ENCODE data around the gene MOB3B. TPM values are rescaled to one million over a fixed set of nuclear protein-coding genes. Genes with fewer than 3 reads are reported as not detected.

The MOB3B gene
- total and polyA plus RNA-seq, 10 of the 15 experiments (the other 5 are each of a cell fraction or from before 2014, with no cell fraction given) = 0.44 to 2.7 (median 0.91) TPM

DNA sequence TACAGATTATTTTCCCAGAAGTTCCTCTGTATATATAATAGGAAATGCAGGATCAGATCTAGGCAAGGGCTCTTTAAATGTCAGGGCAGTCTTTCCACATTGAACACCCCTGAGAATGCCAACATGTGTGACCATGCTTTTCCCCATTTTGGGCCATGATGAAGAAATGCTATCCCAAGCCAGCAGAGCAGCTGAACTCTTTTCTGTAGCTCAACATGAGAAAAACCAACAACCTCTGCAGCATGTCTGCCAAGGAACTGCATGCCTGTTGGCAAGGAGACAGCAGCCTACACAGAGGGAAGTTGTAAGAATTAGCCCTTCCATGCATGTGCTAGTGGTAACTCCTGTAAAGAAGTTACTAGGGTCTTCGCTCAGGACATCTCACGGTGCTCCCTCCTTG lies 15.1 kb downstream of the MOB3B start:
- no TSS peak for BruUV-seq (replicated peaks)
- Histone ChIP-seq H3K4me2 (ENCODE audit: control insufficient read depth, insufficient read depth) (no peak overlapping the region), H4K20me1 (ENCODE audit: control insufficient read depth, insufficient read depth) (no peaks in the 10 kb centered on the region), H3K9me3 (replicated peaks; ENCODE audit: control insufficient read depth, insufficient read depth, low read length) (no peaks in the 10 kb centered on the region), H3K27me3 (replicated peaks in 1 of 2; ENCODE audit: control insufficient read depth in 2 of 2, insufficient read depth in 2 of 2, low read length in 1 of 2) (no peaks in the 10 kb centered on the region), H3K27ac (ENCODE audit: control insufficient read depth, insufficient read depth) (no peak overlapping the region), H2AFZ (ENCODE audit: control insufficient read depth, low read depth, low read length) (no peak overlapping the region), H3K79me2 (ENCODE audit: control insufficient read depth, insufficient read depth, low read length) (no peaks in the 10 kb centered on the region), H3K4me3 (no peak overlapping the region), H3K36me3 (ENCODE audit: control insufficient read depth in 2 of 2, insufficient read depth in 2 of 2, low read length in 1 of 2) (no peaks in the 10 kb centered on the region), H3K4me1 (ENCODE audit: control insufficient read depth, insufficient read depth, low read length) (no peaks in the 10 kb centered on the region), H3K9ac (ENCODE audit: control insufficient read depth, insufficient read depth, low read length) (no peak overlapping the region)
- ChIA-PET RAD21 (ENCODE audit: unreplicated experiment) (interaction anchor here (0.9 kb wide), 1 partner anchor 160 kb away, joined by 3 read pairs; no protein-coding TSS in a partner anchor), POLR2A (no interaction called here), CTCF (interaction anchor here (0.8 to 2.0 kb wide), 2 partner anchors 32 to 181 kb away, joined by 3 to 4 read pairs; no protein-coding TSS in a partner anchor), SMC1A (ENCODE audit: uncharacterized antibody, unreplicated experiment) (interaction anchor here (0.6 to 2.4 kb wide), 6 partner anchors 14 to 115 kb away, joined by 3 to 8 read pairs (median 3); partner anchors contain the start of gene MOB3B)
- 91% methylated on average over 2 of the region's 2 CpGs for WGBS (ENCODE audit: insufficient coverage, insufficient replicate concordance, low lambda C conversion rate, missing lambda C conversion rate)
- TF ChIP-seq TBL1XR1 (IDR thresholded peaks at IDR 0.05; ENCODE audit: low read depth, low read length) = no peak
- ATAC-seq (no peak), DNase-seq (ENCODE audit: low read depth, low spot score) (no peak), FAIRE-seq (no peak)
- intact Hi-C loops (cut with micrococcal nuclease; ENCODE audit: unreplicated experiment) = no loop called here
- in situ Hi-C loops (cut with MboI) = no loop called here

DNA sequence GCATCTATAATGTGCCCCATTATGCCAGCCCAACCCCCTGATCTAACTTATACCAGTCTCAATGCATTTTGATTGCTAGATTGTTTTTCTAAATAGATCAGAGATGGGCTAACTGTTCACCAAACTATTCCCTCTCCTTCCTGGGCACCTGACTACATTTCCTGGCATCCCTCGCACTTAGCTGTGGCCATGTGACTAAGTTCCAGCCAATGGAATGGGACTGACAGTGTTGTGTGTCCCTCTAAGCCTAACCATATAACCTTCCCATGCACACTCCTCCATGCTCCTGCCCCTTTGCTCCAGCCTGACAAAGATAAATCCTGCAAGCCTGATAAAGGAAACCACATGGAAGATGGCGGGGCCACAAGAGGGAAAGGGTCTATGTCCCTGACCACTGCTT lies 17.8 kb downstream of the MOB3B start:
- Histone ChIP-seq H3K27ac (ENCODE audit: control insufficient read depth, insufficient read depth) (no peak overlapping the region), H3K4me2 (ENCODE audit: control insufficient read depth, insufficient read depth) (no peak overlapping the region), H3K4me3 (no peak overlapping the region), H3K27me3 (replicated peaks in 1 of 2; ENCODE audit: control insufficient read depth in 2 of 2, insufficient read depth in 2 of 2, low read length in 1 of 2) (no peaks in the 10 kb centered on the region), H3K9me3 (replicated peaks; ENCODE audit: control insufficient read depth, insufficient read depth, low read length) (no peaks in the 10 kb centered on the region), H3K4me1 (ENCODE audit: control insufficient read depth, insufficient read depth, low read length) (no peaks in the 10 kb centered on the region), H3K36me3 (ENCODE audit: control insufficient read depth in 2 of 2, insufficient read depth in 2 of 2, low read length in 1 of 2) (no peaks in the 10 kb centered on the region), H3K79me2 (ENCODE audit: control insufficient read depth, insufficient read depth, low read length) (no peaks in the 10 kb centered on the region), H4K20me1 (ENCODE audit: control insufficient read depth, insufficient read depth) (no peaks in the 10 kb centered on the region), H2AFZ (ENCODE audit: control insufficient read depth, low read depth, low read length) (no peak overlapping the region), H3K9ac (ENCODE audit: control insufficient read depth, insufficient read depth, low read length) (no peak overlapping the region)
- no TSS peak for BruUV-seq (replicated peaks)
- in situ Hi-C loops (cut with MboI) = no loop called here
- ATAC-seq (no peak), FAIRE-seq (no peak), DNase-seq (ENCODE audit: low read depth, low spot score) (no peak)
- POLR2A ChIA-PET = no interaction called here
- intact Hi-C loops (cut with micrococcal nuclease; ENCODE audit: unreplicated experiment) = no loop called here
- SMC1A ChIA-PET (ENCODE audit: uncharacterized antibody, unreplicated experiment) = no interaction called here
- CTCF ChIA-PET = interaction anchor here (0.9 kb wide), 1 partner anchor 24 kb away, joined by 3 read pairs; no protein-coding TSS in a partner anchor
- WGBS (ENCODE audit: insufficient coverage, insufficient replicate concordance, low lambda C conversion rate, missing lambda C conversion rate) = 35% methylated on average over 2 of the region's 2 CpGs
- RAD21 ChIA-PET (ENCODE audit: unreplicated experiment) = interaction anchor here (0.8 kb wide), 1 partner anchor 144 kb away, joined by 3 read pairs; no protein-coding TSS in a partner anchor
- no peak for TF ChIP-seq SRF (IDR thresholded peaks at IDR 0.05; ENCODE audit: low read depth in 2 of 2, low read length in 2 of 2)
- no peak for TF ChIP-seq CEBPB (IDR thresholded peaks at IDR 0.05; ENCODE audit: borderline replicate concordance in 1 of 2, low read depth in 2 of 2, low read length in 2 of 2)
- TF ChIP-seq, protein P1, sequence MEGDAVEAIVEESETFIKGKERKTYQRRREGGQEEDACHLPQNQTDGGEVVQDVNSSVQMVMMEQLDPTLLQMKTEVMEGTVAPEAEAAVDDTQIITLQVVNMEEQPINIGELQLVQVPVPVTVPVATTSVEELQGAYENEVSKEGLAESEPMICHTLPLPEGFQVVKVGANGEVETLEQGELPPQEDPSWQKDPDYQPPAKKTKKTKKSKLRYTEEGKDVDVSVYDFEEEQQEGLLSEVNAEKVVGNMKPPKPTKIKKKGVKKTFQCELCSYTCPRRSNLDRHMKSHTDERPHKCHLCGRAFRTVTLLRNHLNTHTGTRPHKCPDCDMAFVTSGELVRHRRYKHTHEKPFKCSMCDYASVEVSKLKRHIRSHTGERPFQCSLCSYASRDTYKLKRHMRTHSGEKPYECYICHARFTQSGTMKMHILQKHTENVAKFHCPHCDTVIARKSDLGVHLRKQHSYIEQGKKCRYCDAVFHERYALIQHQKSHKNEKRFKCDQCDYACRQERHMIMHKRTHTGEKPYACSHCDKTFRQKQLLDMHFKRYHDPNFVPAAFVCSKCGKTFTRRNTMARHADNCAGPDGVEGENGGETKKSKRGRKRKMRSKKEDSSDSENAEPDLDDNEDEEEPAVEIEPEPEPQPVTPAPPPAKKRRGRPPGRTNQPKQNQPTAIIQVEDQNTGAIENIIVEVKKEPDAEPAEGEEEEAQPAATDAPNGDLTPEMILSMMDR (IDR thresholded peaks at IDR 0.05 in 2 of 3, conservative IDR thresholded peaks at IDR 0.05 in 1 of 3; ENCODE audit: control insufficient read depth in 2 of 3, extremely low read depth in 1 of 3, insufficient read depth in 1 of 3, low read depth in 3 of 3, low read length in 3 of 3) = no peak
- TF ChIP-seq CBX3 (IDR thresholded peaks at IDR 0.05; ENCODE audit: borderline replicate concordance, low read depth) = no peak
- no peak for TF ChIP-seq CHD4 (IDR thresholded peaks at IDR 0.05)
- TF ChIP-seq, protein P2, sequence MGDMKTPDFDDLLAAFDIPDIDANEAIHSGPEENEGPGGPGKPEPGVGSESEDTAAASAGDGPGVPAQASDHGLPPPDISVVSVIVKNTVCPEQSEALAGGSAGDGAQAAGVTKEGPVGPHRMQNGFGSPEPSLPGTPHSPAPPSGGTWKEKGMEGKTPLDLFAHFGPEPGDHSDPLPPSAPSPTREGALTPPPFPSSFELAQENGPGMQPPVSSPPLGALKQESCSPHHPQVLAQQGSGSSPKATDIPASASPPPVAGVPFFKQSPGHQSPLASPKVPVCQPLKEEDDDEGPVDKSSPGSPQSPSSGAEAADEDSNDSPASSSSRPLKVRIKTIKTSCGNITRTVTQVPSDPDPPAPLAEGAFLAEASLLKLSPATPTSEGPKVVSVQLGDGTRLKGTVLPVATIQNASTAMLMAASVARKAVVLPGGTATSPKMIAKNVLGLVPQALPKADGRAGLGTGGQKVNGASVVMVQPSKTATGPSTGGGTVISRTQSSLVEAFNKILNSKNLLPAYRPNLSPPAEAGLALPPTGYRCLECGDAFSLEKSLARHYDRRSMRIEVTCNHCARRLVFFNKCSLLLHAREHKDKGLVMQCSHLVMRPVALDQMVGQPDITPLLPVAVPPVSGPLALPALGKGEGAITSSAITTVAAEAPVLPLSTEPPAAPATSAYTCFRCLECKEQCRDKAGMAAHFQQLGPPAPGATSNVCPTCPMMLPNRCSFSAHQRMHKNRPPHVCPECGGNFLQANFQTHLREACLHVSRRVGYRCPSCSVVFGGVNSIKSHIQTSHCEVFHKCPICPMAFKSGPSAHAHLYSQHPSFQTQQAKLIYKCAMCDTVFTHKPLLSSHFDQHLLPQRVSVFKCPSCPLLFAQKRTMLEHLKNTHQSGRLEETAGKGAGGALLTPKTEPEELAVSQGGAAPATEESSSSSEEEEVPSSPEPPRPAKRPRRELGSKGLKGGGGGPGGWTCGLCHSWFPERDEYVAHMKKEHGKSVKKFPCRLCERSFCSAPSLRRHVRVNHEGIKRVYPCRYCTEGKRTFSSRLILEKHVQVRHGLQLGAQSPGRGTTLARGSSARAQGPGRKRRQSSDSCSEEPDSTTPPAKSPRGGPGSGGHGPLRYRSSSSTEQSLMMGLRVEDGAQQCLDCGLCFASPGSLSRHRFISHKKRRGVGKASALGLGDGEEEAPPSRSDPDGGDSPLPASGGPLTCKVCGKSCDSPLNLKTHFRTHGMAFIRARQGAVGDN (IDR thresholded peaks at IDR 0.05) = no peak
- no peak for TF ChIP-seq ZNF274 (IDR thresholded peaks at IDR 0.05; ENCODE audit: insufficient read depth, insufficient read length)
- no peak for TF ChIP-seq MTA2 (IDR thresholded peaks at IDR 0.05; ENCODE audit: low read depth)

All from GM12878 (cell line).